ENCODE measurements around the gene GPR87. TPM values are rescaled to one million over a fixed set of nuclear protein-coding genes. Genes with fewer than 3 reads are reported as not detected.

The GPR87 gene
- total RNA-seq, 1 donor, result not detected

DNA sequence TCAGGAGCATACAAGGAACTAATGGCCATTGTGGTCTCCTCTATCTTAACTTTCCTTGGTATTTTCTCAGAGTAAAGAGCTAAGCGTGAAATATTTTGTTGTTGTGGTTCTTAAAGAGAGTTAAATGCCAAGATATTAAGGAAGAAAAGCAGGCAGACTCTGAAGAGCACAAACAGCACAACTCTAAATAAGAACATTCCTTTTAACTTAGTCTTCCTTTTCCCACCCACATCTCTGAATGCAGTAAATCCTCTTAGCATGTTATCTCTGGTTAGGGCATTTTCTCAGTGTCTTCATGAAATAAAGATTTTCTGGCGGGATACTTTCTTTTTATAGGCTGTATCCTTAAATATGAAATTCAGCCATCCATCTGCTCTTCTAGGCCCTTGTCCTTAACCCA, 1.5 kb downstream of the GPR87 start:
- Histone ChIP-seq H3K79me2 (ENCODE audit: insufficient read depth, low read length) (no peaks in the 10 kb centered on the region), H3K27me3 (ENCODE audit: insufficient read depth, low read length) (no peaks in the 10 kb centered on the region), H3K4me1 (ENCODE audit: insufficient read depth, low read length) (peaks cover 26% of the 10 kb centered on the region), H3K9me3 (ENCODE audit: low read depth, low read length) (no peaks in the 10 kb centered on the region), H3K4me3 (ENCODE audit: insufficient read depth, low read length) (no peak overlapping the region), H4K20me1 (ENCODE audit: insufficient read depth, low read length) (no peaks in the 10 kb centered on the region), H3K27ac (ENCODE audit: low read depth, low read length) (no peak overlapping the region), H3K36me3 (ENCODE audit: insufficient read depth, low read length) (no peaks in the 10 kb centered on the region), H3K4me2 (ENCODE audit: insufficient read depth, low read length) (no peak overlapping the region), H2AFZ (ENCODE audit: low read length) (no peak overlapping the region)
- no peak for DNase-seq (ENCODE audit: insufficient read length, low spot score, missing footprints)
- TF ChIP-seq CTCF (IDR thresholded peaks at IDR 0.05; ENCODE audit: extremely low read depth, low read depth, low read length), result no peak

- H3K36me3 ChIP-seq (ENCODE audit: insufficient read depth, low read length), result no peaks in the 10 kb centered on the region
- no peaks in the 10 kb centered on the region for H3K79me2 ChIP-seq (ENCODE audit: insufficient read depth, low read length)
- TF ChIP-seq CTCF (IDR thresholded peaks at IDR 0.05; ENCODE audit: extremely low read depth, low read depth, low read length), result no peak
- no peak for DNase-seq (ENCODE audit: insufficient read length, low spot score, missing footprints)
- no peaks in the 10 kb centered on the region for H3K9me3 ChIP-seq (ENCODE audit: low read depth, low read length)
- H3K4me1 ChIP-seq (ENCODE audit: insufficient read depth, low read length), result peaks cover 21% of the 10 kb centered on the region
- H2AFZ ChIP-seq (ENCODE audit: low read length), result no peak overlapping the region
- no peaks in the 10 kb centered on the region for H3K27me3 ChIP-seq (ENCODE audit: insufficient read depth, low read length)
- no peak overlapping the region for H3K4me2 ChIP-seq (ENCODE audit: insufficient read depth, low read length)
- H3K4me3 ChIP-seq (ENCODE audit: insufficient read depth, low read length), result no peak overlapping the region
- no peaks in the 10 kb centered on the region for H4K20me1 ChIP-seq (ENCODE audit: insufficient read depth, low read length)
- H3K27ac ChIP-seq (ENCODE audit: low read depth, low read length), result no peak overlapping the region
These were observed 2.0 kb downstream of the GPR87 start for GRCh38 chr3:151314593-151314992.

DNA sequence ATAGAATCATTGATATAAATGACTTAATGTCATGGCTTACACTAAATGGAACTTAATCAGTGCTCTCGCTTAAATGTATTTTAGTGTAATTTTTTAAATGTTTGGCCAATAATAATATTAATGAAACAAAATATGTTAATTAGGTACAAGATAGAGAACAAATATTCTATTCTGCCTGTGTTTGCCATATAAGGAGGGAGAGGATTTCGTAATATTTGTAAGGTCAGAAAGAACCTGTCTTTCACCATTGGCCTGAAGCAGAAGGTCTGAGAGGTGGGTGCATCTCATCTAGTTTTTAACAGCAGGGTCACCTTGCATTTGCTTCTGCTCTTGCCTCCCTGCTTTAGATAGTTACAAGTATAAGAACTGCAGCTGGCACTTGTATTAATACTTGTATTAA, 2.5 kb downstream of the GPR87 start:
- Histone ChIP-seq H3K4me2 (ENCODE audit: insufficient read depth, low read length) (no peak overlapping the region), H3K79me2 (ENCODE audit: insufficient read depth, low read length) (no peaks in the 10 kb centered on the region), H3K4me1 (ENCODE audit: insufficient read depth, low read length) (peaks cover 18% of the 10 kb centered on the region), H3K27ac (ENCODE audit: low read depth, low read length) (no peak overlapping the region), H3K4me3 (ENCODE audit: insufficient read depth, low read length) (no peak overlapping the region), H3K9me3 (ENCODE audit: low read depth, low read length) (no peaks in the 10 kb centered on the region), H3K27me3 (ENCODE audit: insufficient read depth, low read length) (no peaks in the 10 kb centered on the region), H4K20me1 (ENCODE audit: insufficient read depth, low read length) (no peaks in the 10 kb centered on the region), H3K36me3 (ENCODE audit: insufficient read depth, low read length) (no peaks in the 10 kb centered on the region), H2AFZ (ENCODE audit: low read length) (no peak overlapping the region)
- TF ChIP-seq CTCF (IDR thresholded peaks at IDR 0.05; ENCODE audit: extremely low read depth, low read depth, low read length), result no peak
- DNase-seq (ENCODE audit: insufficient read length, low spot score, missing footprints), result no peak

GRCh38 chr3:151312972-151313371, 3.6 kb downstream of the GPR87 start:
- no peak for DNase-seq (ENCODE audit: insufficient read length, low spot score, missing footprints)
- Histone ChIP-seq H3K27me3 (ENCODE audit: insufficient read depth, low read length) (no peaks in the 10 kb centered on the region), H3K4me1 (ENCODE audit: insufficient read depth, low read length) (peaks cover 10% of the 10 kb centered on the region), H2AFZ (ENCODE audit: low read length) (no peak overlapping the region), H3K9me3 (ENCODE audit: low read depth, low read length) (no peaks in the 10 kb centered on the region), H4K20me1 (ENCODE audit: insufficient read depth, low read length) (no peaks in the 10 kb centered on the region), H3K27ac (ENCODE audit: low read depth, low read length) (no peak overlapping the region), H3K4me2 (ENCODE audit: insufficient read depth, low read length) (no peak overlapping the region), H3K4me3 (ENCODE audit: insufficient read depth, low read length) (no peak overlapping the region), H3K36me3 (ENCODE audit: insufficient read depth, low read length) (no peaks in the 10 kb centered on the region), H3K79me2 (ENCODE audit: insufficient read depth, low read length) (no peaks in the 10 kb centered on the region)
- TF ChIP-seq CTCF (IDR thresholded peaks at IDR 0.05; ENCODE audit: extremely low read depth, low read depth, low read length), result no peak
